Endothelial cell of umbilical vein (primary cell): ENCODE data around the gene CDC26. TPM values are rescaled to one million over a fixed set of nuclear protein-coding genes. Genes with fewer than 3 reads are reported as not detected.

Source experiments
- BruUV-seq: library from RNA; stranded (reverse); fragments of 400-500 nt; replicated peaks from 2 replicates; lab custom pipeline; 2021; lab: Mats Ljungman, UMichigan
- CTCF ChIA-PET: fragments of 300-600, 350-600 bp; sonication (Branson Sonifier 250); formaldehyde crosslinking; loops from one replicate; lab custom pipeline; 2021; ENCODE audit warnings: antibody characterized with exemption, inconsistent platforms; lab: Charles Lee
- POLR2A ChIA-PET: fragments of 300-600, 350-600 bp; sonication (Branson Sonifier 250); formaldehyde crosslinking; loops from one replicate; lab custom pipeline; 2021; ENCODE audit warnings: antibody characterized with exemption, inconsistent platforms; lab: Charles Lee
- DNase-seq: peaks from one replicate; pipeline ENCODE4 v3.0.0-alpha.2; 2011; ENCODE audit warnings: low read depth, low spot score
- FAIRE-seq: peaks from 2 replicates; lab custom pipeline; 2011; peaks lifted over from hg19 to GRCh38; lab: Jason Lieb, UNC
- H2AFZ ChIP-seq: 2 replicates; pipeline ENCODE4 v1.6.0; 2012; ENCODE audit warnings: low read depth, low read length, control low read depth, inconsistent platforms
- H3K27ac ChIP-seq: 2 replicates; pipeline ENCODE4 v1.5.1; 2011; ENCODE audit warnings: low read depth, mild to moderate bottlenecking, control low read depth, low read length, moderate library complexity; ENCODE audit not compliant: insufficient read depth
- H3K27me3 ChIP-seq, 2 experiments: 2 replicates each; pipeline versions ENCODE4 v1.6.0 to v1.6.1; 2011; ENCODE audit warnings: low read length in 2 of 2, mixed read lengths in 1 of 2; ENCODE audit not compliant: control insufficient read depth in 2 of 2, insufficient read depth in 2 of 2
- H3K36me3 ChIP-seq, 2 experiments: 2 replicates in 1 of 2; 3 replicates in 1 of 2; pipeline ENCODE4 v1.5.1; 2011; ENCODE audit warnings: low read length in 2 of 2, mild to moderate bottlenecking in 1 of 2, moderate library complexity in 1 of 2; ENCODE audit not compliant: control insufficient read depth in 2 of 2, insufficient read depth in 2 of 2; ENCODE audit errors: extremely low read depth in 1 of 2
- H3K4me1 ChIP-seq: 3 replicates; pipeline ENCODE4 v1.5.1; 2011; ENCODE audit warnings: mild to moderate bottlenecking, low read length; ENCODE audit not compliant: control insufficient read depth, insufficient read depth; ENCODE audit errors: extremely low read depth
- H3K4me2 ChIP-seq: 2 replicates; pipeline ENCODE4 v1.6.1; 2011; ENCODE audit warnings: low read length, control low read depth, mixed read lengths; ENCODE audit not compliant: insufficient read depth
- H3K4me3 ChIP-seq, 3 experiments: fragments of 200-600 bp in 1 of 3; sonication (generic), shearing (Covaris generic) in 1 of 3; replicated peaks in 1 of 3; 2 replicates each; pipeline ENCODE4 v1.5.1; 2011 to 2016; ENCODE audit warnings: control low read depth in 3 of 3, low read length in 3 of 3, mild to moderate bottlenecking in 2 of 3, inconsistent platforms in 1 of 3, low read depth in 1 of 3, moderate library complexity in 1 of 3; ENCODE audit not compliant: insufficient read depth in 1 of 3
- H3K79me2 ChIP-seq: 2 replicates; pipeline ENCODE4 v1.6.0; 2012; ENCODE audit warnings: low read length, inconsistent platforms; ENCODE audit not compliant: control insufficient read depth, insufficient read depth
- H3K9ac ChIP-seq: replicated peaks from 2 replicates; pipeline ENCODE3; 2011; ENCODE audit warnings: low read length, control low read depth; ENCODE audit not compliant: insufficient read depth; ENCODE audit errors: extremely low read depth
- H3K9me1 ChIP-seq: replicated peaks from 3 replicates; pipeline ENCODE4 v1.6.0; 2011; ENCODE audit warnings: mild to moderate bottlenecking, low read length; ENCODE audit not compliant: control insufficient read depth, insufficient read depth; ENCODE audit errors: extremely low read depth
- H3K9me3 ChIP-seq: replicated peaks from 2 replicates; pipeline ENCODE4 v1.5.1; 2012; ENCODE audit warnings: low read length, inconsistent platforms; ENCODE audit not compliant: control insufficient read depth, insufficient read depth
- H4K20me1 ChIP-seq: replicated peaks from 2 replicates; pipeline ENCODE3; 2011; ENCODE audit warnings: mild to moderate bottlenecking, low read length; ENCODE audit not compliant: control insufficient read depth, insufficient read depth; ENCODE audit errors: extremely low read depth
- CTCF ChIP-seq, 2 donors: IDR thresholded peaks; 1 replicate in 1 of 2; 2 replicates in 1 of 2; pipeline ENCODE4 v1.5.1; 2011; ENCODE audit warnings: low read length in 2 of 2, mild to moderate bottlenecking in 2 of 2, moderate library complexity in 2 of 2, control low read depth in 1 of 2, inconsistent platforms in 1 of 2, low read depth in 1 of 2; ENCODE audit not compliant: insufficient read depth in 1 of 2; ENCODE audit errors: extremely low read depth in 1 of 2
- JUN ChIP-seq: IDR thresholded peaks from 2 replicates; pipeline ENCODE4 v1.6.1; 2011; ENCODE audit warnings: borderline replicate concordance, low read depth; ENCODE audit not compliant: insufficient read length, insufficient read depth
- MYC ChIP-seq: IDR thresholded peaks from one replicate; pipeline ENCODE4 v1.6.1; 2011; ENCODE audit warnings: mild to moderate bottlenecking, low read depth, low read length
- POLR2A ChIP-seq: IDR thresholded peaks from 2 replicates; pipeline ENCODE4 v1.6.1; 2012; ENCODE audit warnings: low read depth, mild to moderate bottlenecking, control low read depth, low read length
- dilution Hi-C: fragments of 300-500 bp; cut with MboI; formaldehyde crosslinking; loops from one replicate; pipeline ENCODE4 v1.15.0; 2019; ENCODE audit warnings: low sequenced_read_pairs; ENCODE audit not compliant: extremely low pct_ligation_motif_present
- intact Hi-C: fragments of 100-400 bp; cut with micrococcal nuclease; formaldehyde crosslinking; loops from one replicate; pipeline ENCODE4 v1.10.0; 2022
- polyA plus RNA-seq, 4 experiments: library from polyadenylated mRNA; depleted of rRNA in 3 of 4; stranded (reverse) in 3 of 4; unstranded in 1 of 4; fragments of >200 nt; gene quantifications; 2 replicates each; pipeline versions ENCODE4 v1.2.1 to v1.2.3, GENCODE V29; 2011 to 2012; ENCODE audit warnings: missing spikeins in 1 of 4
- total RNA-seq: library from RNA; stranded (reverse); gene quantifications from 2 replicates; pipeline ENCODE4 v1.2.3, GENCODE V29; 2021
- TF ChIP-seq, protein P1 (sequence below): IDR thresholded peaks from 2 replicates; pipeline ENCODE4 v1.6.1; 2011; ENCODE audit not compliant: insufficient read depth, insufficient read length

The CDC26 gene
- total and polyA plus RNA-seq, 2 donors (not counting 3 experiments of a cell fraction or from before 2014, with no cell fraction given), result 25.7 to 36.9 TPM

GRCh38 chr9:113309204-113309813, 33.9 kb upstream of the CDC26 start:
- no peaks in the 10 kb centered on the region for H3K9me1 ChIP-seq
- H2AFZ ChIP-seq, result no peak overlapping the region
- no peak overlapping the region for H3K4me2 ChIP-seq
- TF ChIP-seq JUN, result no peak
- TF ChIP-seq CTCF (IDR thresholded peaks at IDR 0.05; ENCODE audit: extremely low read depth in 1 of 2, insufficient read depth in 1 of 2, low read depth in 1 of 2, low read length in 2 of 2), result peak; percentile 41 to 53
- no peaks in the 10 kb centered on the region for H3K79me2 ChIP-seq
- H3K4me3 ChIP-seq, result no peak overlapping the region
- H3K9ac ChIP-seq, result no peak overlapping the region
- dilution Hi-C loops, result no loop called here
- ChIA-PET POLR2A (no interaction called here), CTCF (interaction anchor here (3.1 to 4.2 kb wide), 2 partner anchors 96 to 349 kb away, joined by 14 read pairs; no protein-coding TSS in a partner anchor)
- H3K27me3 ChIP-seq, result no peaks in the 10 kb centered on the region
- intact Hi-C loops, result loop anchor here (1.0 to 2.0 kb wide), 4 partner anchors 92 to 349 kb away; partner anchors contain the start of gene ALAD
- no peaks in the 10 kb centered on the region for H3K9me3 ChIP-seq
- BruUV-seq, result no TSS peak
- DNase-seq (peak; percentile 55), FAIRE-seq (peak; percentile 55)
- no peaks in the 10 kb centered on the region for H3K36me3 ChIP-seq
- no peaks in the 10 kb centered on the region for H3K4me1 ChIP-seq
- H3K27ac ChIP-seq, result no peak overlapping the region
- no peaks in the 10 kb centered on the region for H4K20me1 ChIP-seq

- Histone ChIP-seq H4K20me1 (no peaks in the 10 kb centered on the region), H3K27me3 (peaks cover 0 to 3% of the 10 kb centered on the region in 2 experiments), H3K27ac (no peak overlapping the region), H3K4me2 (no peak overlapping the region), H2AFZ (no peak overlapping the region), H3K36me3 (no peaks in the 10 kb centered on the region), H3K9ac (no peak overlapping the region), H3K9me1 (no peaks in the 10 kb centered on the region), H3K4me1 (no peaks in the 10 kb centered on the region), H3K9me3 (no peaks in the 10 kb centered on the region), H3K79me2 (no peaks in the 10 kb centered on the region), H3K4me3 (no peak overlapping the region)
- no TSS peak for BruUV-seq
- DNase-seq (no peak), FAIRE-seq (no peak)
- CTCF ChIA-PET, result interaction anchor here (1.4 kb wide), 1 partner anchor 94 kb away, joined by 6 read pairs; the partner anchor contains the start of gene ALAD
- TF ChIP-seq, protein P1, sequence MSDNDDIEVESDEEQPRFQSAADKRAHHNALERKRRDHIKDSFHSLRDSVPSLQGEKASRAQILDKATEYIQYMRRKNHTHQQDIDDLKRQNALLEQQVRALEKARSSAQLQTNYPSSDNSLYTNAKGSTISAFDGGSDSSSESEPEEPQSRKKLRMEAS, result no peak
- TF ChIP-seq MYC (no peak), POLR2A (no peak), JUN (no peak)
- POLR2A ChIA-PET, result no interaction called here
- dilution Hi-C loops, result no loop called here
- intact Hi-C loops, result no loop called here
These were observed 32.1 kb upstream of the CDC26 start for GRCh38 chr9:113307396-113307975.
